Peyer's patch (tissue), 4 donors: Measurements from ENCODE around the gene TMPRSS13. TPM values are rescaled to one million over a fixed set of nuclear protein-coding genes. Genes with fewer than 3 reads are reported as not detected.

ENCODE experiments used
- DNase-seq, 3 donors: peaks; one replicate each; pipeline ENCODE4 v3.0.0-alpha.2; 2017 to 2019
- H3K27ac ChIP-seq, 4 donors: fragments of 200-600 bp; sonication (generic); one replicate each; pipeline ENCODE4 v1.5.1; 2016 to 2019
- H3K27me3 ChIP-seq, 2 donors: fragments of 200-600 bp; sonication (generic); one replicate each; pipeline ENCODE4 v1.5.1; 2019
- H3K36me3 ChIP-seq, 3 donors: fragments of 200-600 bp; sonication (generic); one replicate each; pipeline ENCODE4 v1.5.1; 2016 to 2019
- H3K4me1 ChIP-seq, 4 donors: fragments of 200-600 bp; sonication (generic); one replicate each; pipeline ENCODE4 v1.5.1; 2016 to 2019
- H3K4me3 ChIP-seq, 4 donors: fragments of 200-600 bp; sonication (generic); 1 replicate in 3 of 4; 2 replicates in 1 of 4; pipeline ENCODE4 v1.5.1; 2016 to 2019; ENCODE audit warnings: mild to moderate bottlenecking in 1 of 4
- H3K9me3 ChIP-seq, 4 donors: fragments of 200-600 bp; sonication (generic); one replicate each; pipeline ENCODE4 v1.5.1; 2016 to 2019; ENCODE audit warnings: mild to moderate bottlenecking in 1 of 4
- POLR2A ChIP-seq, 2 donors: fragments of 450-650 bp; IDR thresholded peaks; one replicate each; pipeline ENCODE4 v1.5.1; 2017; ENCODE audit warnings: antibody characterized with exemption in 2 of 2, mild to moderate bottlenecking in 2 of 2, moderate library complexity in 2 of 2
- total RNA-seq, 4 donors: library from RNA; depleted of rRNA; stranded (reverse); fragments of >200 nt; gene quantifications; one replicate each; pipeline ENCODE4 v1.1.0, GENCODE V29; 2016
- TF ChIP-seq, protein P1 (sequence below), 6 experiments: fragments of 450-650 bp in 4 of 6; fragments of 200-600 bp in 2 of 6; sonication (generic) in 1 of 6; IDR thresholded peaks; one replicate each; pipeline ENCODE4 v1.5.1; 2017 to 2019; ENCODE audit warnings: antibody characterized with exemption in 6 of 6, mild to moderate bottlenecking in 3 of 6, moderate library complexity in 1 of 6

TMPRSS13 gene
- total RNA-seq, 4 donors from 2014 or later, result not detected

DNA sequence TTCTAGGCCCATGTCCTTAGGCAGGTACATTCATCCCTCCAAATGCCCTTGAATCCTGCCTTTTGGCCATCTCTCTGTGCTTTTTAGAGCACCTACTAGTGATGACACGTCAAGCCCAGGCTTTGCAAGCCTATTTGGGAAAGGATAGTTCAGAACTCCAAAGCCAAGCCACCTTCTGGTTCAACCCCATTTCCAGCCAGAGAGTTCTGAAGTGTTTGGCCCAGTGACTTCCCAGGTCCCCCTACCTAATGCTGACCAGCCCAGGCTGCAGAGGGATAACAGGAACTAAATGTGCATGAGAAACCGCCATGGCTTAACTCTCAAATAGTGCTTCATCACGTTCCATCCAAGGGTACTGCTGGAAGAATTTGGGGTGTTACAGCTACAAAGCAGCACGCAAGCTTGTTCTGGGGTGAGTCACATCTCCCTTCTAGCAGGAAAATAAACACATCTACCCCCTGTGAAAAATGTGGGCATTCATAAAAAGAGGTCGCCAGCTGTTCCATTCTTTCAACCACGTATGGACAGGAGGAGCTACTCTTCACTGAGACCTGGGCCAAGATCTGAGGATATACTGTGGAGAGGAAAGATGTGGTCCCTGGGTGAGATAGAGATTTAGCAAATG lies 50.8 kb downstream of the TMPRSS13 start:
- Histone ChIP-seq H3K4me1 (peaks cover 0 to 17% (median 5%) of the 10 kb centered on the region in 4 donors), H3K27ac (peak overlapping the region in 1 of 4 donors; percentile 79), H3K9me3 (no peaks in the 10 kb centered on the region), H3K36me3 (no peaks in the 10 kb centered on the region), H3K27me3 (peaks cover 0 to 7% of the 10 kb centered on the region in 2 donors), H3K4me3 (no peak overlapping the region)
- no peak for DNase-seq
- TF ChIP-seq, protein P1, sequence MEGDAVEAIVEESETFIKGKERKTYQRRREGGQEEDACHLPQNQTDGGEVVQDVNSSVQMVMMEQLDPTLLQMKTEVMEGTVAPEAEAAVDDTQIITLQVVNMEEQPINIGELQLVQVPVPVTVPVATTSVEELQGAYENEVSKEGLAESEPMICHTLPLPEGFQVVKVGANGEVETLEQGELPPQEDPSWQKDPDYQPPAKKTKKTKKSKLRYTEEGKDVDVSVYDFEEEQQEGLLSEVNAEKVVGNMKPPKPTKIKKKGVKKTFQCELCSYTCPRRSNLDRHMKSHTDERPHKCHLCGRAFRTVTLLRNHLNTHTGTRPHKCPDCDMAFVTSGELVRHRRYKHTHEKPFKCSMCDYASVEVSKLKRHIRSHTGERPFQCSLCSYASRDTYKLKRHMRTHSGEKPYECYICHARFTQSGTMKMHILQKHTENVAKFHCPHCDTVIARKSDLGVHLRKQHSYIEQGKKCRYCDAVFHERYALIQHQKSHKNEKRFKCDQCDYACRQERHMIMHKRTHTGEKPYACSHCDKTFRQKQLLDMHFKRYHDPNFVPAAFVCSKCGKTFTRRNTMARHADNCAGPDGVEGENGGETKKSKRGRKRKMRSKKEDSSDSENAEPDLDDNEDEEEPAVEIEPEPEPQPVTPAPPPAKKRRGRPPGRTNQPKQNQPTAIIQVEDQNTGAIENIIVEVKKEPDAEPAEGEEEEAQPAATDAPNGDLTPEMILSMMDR (IDR thresholded peaks at IDR 0.05), result no peak
- TF ChIP-seq POLR2A (IDR thresholded peaks at IDR 0.05), result no peak

DNA sequence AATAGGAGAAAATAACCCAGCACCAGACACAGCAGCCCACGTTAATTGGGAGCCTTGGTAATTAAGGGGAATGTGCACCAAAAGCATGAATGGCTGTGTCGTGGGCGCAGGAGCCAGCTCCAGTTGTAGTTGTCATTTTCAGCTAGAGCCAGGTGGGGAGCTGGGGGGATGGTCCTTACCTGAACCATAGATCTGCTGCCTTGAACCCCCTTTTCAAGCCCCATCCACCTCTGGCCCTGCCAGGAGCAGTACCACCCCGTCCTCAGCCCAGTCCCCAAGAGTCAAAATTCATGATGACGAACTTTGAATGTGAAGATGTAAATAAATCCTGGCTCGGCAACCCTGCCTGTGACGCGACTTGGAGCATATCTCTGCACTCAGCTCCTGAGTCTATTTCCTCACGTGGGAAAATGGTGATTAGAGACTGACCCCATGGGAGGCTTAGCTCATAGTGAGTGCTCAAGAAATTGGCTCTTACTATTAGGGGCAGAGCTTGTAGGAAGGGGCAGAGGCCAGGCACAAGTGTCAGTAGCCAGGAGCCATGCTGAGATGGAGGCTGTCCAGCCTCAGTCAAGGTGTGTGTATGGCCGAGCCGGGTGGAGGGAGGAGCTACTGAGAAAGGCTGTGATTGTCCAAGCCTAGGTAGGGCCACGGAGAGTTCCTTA lies 52.0 kb downstream of the TMPRSS13 start:
- Histone ChIP-seq H3K4me1 (peaks cover 0 to 18% (median 8%) of the 10 kb centered on the region in 4 donors), H3K36me3 (no peaks in the 10 kb centered on the region), H3K27ac (peak overlapping the region; percentile 46 to 79 (median 56)), H3K27me3 (peaks cover 0 to 7% of the 10 kb centered on the region in 2 donors), H3K4me3 (peak overlapping the region; percentile 36 to 61 (median 43)), H3K9me3 (no peaks in the 10 kb centered on the region)
- TF ChIP-seq, protein P1 (IDR thresholded peaks at IDR 0.05), result no peak
- no peak for TF ChIP-seq POLR2A (IDR thresholded peaks at IDR 0.05)
- no peak for DNase-seq

DNA sequence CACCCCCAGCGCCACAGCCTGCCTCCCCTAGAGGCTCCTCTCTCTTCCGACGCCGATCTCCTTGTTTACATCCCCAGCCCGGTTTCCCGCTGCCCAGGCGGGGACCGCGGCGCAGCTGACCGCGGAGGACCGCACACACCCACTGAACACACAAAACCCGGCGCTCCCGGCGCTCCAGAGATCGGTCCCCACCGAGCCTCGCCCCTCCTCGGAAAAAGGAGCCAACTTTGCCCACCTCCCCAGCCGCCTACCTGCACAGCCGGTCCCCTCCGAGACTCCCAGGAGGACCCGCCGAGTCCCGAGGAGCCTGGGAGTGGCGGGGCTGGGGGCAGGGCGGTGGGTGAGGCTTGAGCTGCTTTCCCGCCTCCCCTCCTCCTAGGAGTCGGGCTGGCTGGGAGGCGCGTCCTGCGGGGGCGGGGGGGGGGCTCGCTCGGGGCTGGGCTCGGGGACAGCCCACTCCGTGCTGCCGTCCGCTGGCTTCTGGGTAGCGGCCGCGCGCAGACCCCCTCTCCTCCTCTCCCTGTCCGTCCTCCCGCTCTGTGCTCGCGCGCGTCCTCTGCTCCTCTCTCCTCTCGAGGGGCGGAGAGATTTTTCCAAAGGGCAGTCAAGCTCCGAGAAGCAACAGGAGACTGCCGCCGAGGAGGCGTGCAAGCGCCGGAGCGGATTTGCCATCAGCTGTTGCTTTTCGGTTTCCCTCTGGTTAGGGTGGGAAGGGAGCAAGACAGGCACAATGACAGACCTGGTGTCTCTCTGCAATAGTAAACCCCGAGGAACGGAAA lies 52.7 kb downstream of the TMPRSS13 start, which contains the start of gene FXYD6:
Gene FXYD6 (minus strand): TSS at position 318 of the 779 bp plus-strand sequence. CDS start 33,882 bp downstream, outside the sequence.
- TF ChIP-seq, protein P1 (IDR thresholded peaks at IDR 0.05), result no peak
- TF ChIP-seq POLR2A (IDR thresholded peaks at IDR 0.05), result no peak
- no peak for DNase-seq
- H3K4me1 ChIP-seq, result peaks cover 0 to 19% (median 8%) of the 10 kb centered on the region in 4 donors
- H3K27me3 ChIP-seq, result peaks cover 0 to 7% of the 10 kb centered on the region in 2 donors
- H3K9me3 ChIP-seq, result no peaks in the 10 kb centered on the region
- H3K27ac ChIP-seq, result peak within 1 kb of the TSS; percentile 46 to 79 (median 56)
- peak within 1 kb of the TSS; percentile 36 to 61 (median 43) for H3K4me3 ChIP-seq
- no peaks in the 10 kb centered on the region for H3K36me3 ChIP-seq

DNA sequence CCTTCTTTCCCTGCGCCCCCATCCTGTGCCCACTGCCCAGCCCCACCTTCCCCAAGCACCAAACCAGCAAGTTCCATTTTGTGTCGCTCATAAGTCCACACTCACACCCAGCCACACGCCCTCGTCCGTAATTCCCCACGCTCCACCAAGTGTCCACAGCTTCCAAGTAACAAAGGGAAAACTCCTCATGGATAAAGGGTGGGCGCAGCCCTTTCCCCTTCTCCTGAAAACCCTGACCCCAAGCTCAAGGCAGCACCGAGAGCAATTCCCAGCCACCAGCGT lies 53.2 kb downstream of the TMPRSS13 start:
- peak overlapping the region; percentile 36 to 61 (median 43) for H3K4me3 ChIP-seq
- TF ChIP-seq, protein P1 (IDR thresholded peaks at IDR 0.05), result no peak
- no peak for TF ChIP-seq POLR2A (IDR thresholded peaks at IDR 0.05)
- DNase-seq, result no peak
- peaks cover 0 to 7% of the 10 kb centered on the region in 2 donors for H3K27me3 ChIP-seq
- no peaks in the 10 kb centered on the region for H3K36me3 ChIP-seq
- peak overlapping the region in 3 of 4 donors; percentile 46 to 79 (median 62) for H3K27ac ChIP-seq
- peaks cover 0 to 19% (median 8%) of the 10 kb centered on the region in 4 donors for H3K4me1 ChIP-seq
- H3K9me3 ChIP-seq, result no peaks in the 10 kb centered on the region

DNA sequence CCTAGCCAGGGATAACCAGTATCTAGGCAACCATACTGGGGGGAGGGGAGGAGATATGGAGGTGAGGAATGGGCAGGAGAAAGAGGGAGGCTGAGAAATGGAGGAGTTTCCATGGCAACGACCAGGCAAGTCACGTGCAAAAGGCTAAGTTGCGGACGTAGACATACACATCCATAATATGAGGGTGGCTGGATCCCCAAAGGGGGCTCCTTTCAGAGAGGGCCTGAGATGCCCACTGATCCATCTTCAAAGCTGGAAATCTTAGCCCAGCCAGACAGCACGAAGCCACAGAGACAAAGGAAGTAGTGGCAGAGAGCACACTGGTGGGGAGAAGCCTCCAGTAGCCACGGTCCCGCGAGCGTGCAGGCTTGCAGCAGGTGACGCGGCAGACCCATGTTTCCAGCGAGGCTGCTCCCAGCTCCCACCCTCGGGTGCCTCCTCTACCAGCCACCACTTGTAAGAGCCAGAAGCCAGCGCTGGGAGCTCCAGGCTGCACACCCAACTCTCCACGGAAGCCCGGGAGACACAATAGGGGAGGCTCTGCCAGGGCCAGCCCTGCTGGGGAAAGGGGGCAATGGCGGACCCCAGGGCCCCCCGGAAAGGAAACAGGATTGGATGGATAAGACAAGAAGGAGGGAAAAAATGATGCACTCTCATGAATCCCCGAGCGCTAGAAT lies 53.7 kb downstream of the TMPRSS13 start:
- no peak for DNase-seq
- peak overlapping the region; percentile 36 to 61 (median 43) for H3K4me3 ChIP-seq
- TF ChIP-seq POLR2A (IDR thresholded peaks at IDR 0.05), result no peak
- TF ChIP-seq, protein P1 (IDR thresholded peaks at IDR 0.05), result no peak
- H3K4me1 ChIP-seq, result peaks cover 0 to 19% (median 8%) of the 10 kb centered on the region in 4 donors
- H3K27me3 ChIP-seq, result peaks cover 0 to 7% of the 10 kb centered on the region in 2 donors
- no peaks in the 10 kb centered on the region for H3K36me3 ChIP-seq
- H3K27ac ChIP-seq, result peak overlapping the region in 2 of 4 donors; percentile 62 to 79
- H3K9me3 ChIP-seq, result no peaks in the 10 kb centered on the region
